SK-N-MC (cell line): Measurements from ENCODE around the gene CPT1B.

ENCODE experiments used
- DNase-seq: peaks from one replicate; pipeline ENCODE4 v3.0.0-alpha.2; 2011; ENCODE audit warnings: low read depth, low spot score
- H3K27ac ChIP-seq: fragments of 200-600 bp; sonication (generic); 2 replicates; pipeline ENCODE4 v1.5.1; 2016; ENCODE audit warnings: mixed run types
- H3K36me3 ChIP-seq: fragments of 200-600 bp; sonication (generic); 2 replicates; pipeline ENCODE4 v1.6.1; 2017; ENCODE audit warnings: antibody characterized with exemption, low read length, mixed read lengths; ENCODE audit not compliant: insufficient read depth
- H3K4me3 ChIP-seq: fragments of 200-600 bp; sonication (generic); 2 replicates; pipeline ENCODE4 v1.5.1; 2016
- H3K9ac ChIP-seq: fragments of 200-600 bp; sonication (generic); 2 replicates; pipeline ENCODE4 v1.8.0; 2017; ENCODE audit warnings: mixed run types, mixed read lengths; ENCODE audit not compliant: insufficient read length
- H3K9me3 ChIP-seq: fragments of 200-600 bp; sonication (generic); 2 replicates; pipeline ENCODE4 v1.6.1; 2017; ENCODE audit warnings: low read depth, mild to moderate bottlenecking, antibody characterized with exemption, low read length, moderate library complexity, mixed read lengths
- EZH2 ChIP-seq: fragments of 200-600 bp; sonication (generic); IDR thresholded peaks from one replicate; pipeline ENCODE4 v1.6.1; 2017; ENCODE audit warnings: antibody characterized with exemption
- FOXP2 ChIP-seq: optimal IDR thresholded peaks from 2 replicates; pipeline ENCODE3; 2011; ENCODE audit warnings: mild to moderate bottlenecking, moderate library complexity; ENCODE audit not compliant: insufficient read depth; ENCODE audit errors: extremely low read length, control extremely low read depth
- POLR2AphosphoS5 ChIP-seq: IDR thresholded peaks from 2 replicates; pipeline ENCODE4 v1.6.1; 2012; ENCODE audit warnings: mild to moderate bottlenecking, low read depth, low read length, borderline replicate concordance

Gene CPT1B

DNA sequence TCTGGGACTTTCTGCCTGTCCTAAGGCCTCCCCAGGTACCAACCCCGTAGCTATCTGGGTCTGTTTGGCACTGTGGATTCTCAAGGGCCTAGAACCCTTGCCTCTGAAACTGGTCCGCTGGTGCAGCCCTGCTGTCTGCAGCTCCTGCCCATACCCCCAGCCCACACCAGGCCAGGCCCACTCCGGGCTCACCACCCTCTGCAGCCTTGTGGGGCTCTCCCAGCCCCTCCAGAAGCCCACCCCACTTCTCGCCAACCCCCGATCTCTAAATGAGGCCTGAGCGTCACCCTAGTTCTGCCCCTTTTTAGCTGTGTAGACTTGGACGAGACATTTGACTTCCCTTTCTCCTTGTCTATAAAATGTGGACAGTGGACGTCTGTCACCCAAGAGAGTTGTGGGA is 27.8 kb downstream of the CPT1B start:
- TF ChIP-seq POLR2AphosphoS5 (no peak), EZH2 (no peak), FOXP2 (no peak)
- Histone ChIP-seq H3K9ac (no peak overlapping the region), H3K36me3 (no peaks in the 10 kb centered on the region), H3K27ac (no peak overlapping the region), H3K9me3 (no peaks in the 10 kb centered on the region), H3K4me3 (no peak overlapping the region)
- DNase-seq = no peak

DNA sequence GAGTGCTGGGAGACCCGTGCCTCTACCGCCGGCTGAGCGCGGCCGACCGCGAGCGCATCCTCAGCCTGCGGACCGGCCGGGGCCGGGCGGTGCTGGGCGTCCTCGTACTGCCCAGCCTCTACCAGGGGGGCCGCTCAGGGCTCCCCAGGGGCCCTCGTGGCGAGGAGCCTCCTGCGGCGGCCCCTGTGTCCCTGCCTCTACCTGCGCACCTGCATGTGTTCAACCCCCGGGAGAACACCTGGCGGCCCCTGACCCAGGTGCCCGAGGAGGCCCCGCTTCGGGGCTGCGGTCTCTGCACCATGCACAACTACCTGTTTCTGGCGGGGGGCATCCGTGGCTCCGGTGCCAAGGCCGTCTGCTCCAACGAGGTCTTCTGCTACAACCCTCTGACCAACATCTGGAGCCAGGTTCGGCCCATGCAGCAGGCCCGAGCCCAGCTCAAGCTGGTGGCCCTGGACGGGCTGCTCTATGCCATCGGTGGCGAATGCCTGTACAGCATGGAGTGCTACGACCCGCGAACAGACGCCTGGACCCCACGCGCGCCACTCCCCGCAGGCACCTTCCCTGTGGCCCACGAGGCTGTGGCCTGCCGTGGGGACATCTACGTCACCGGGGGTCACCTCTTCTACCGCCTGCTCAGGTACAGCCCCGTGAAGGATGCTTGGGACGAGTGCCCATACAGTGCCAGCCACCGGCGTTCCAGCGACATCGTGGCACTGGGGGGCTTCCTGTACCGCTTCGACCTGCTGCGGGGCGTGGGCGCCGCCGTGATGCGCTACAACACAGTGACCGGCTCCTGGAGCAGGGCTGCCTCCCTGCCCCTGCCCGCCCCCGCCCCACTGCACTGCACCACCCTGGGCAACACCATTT is 29.1 kb downstream of the CPT1B start:
- Histone ChIP-seq H3K9me3 (no peaks in the 10 kb centered on the region), H3K9ac (no peak overlapping the region), H3K36me3 (no peaks in the 10 kb centered on the region), H3K4me3 (no peak overlapping the region), H3K27ac (no peak overlapping the region)
- no peak for TF ChIP-seq EZH2
- TF ChIP-seq FOXP2 = no peak
- TF ChIP-seq POLR2AphosphoS5 = no peak
- DNase-seq = no peak

DNA sequence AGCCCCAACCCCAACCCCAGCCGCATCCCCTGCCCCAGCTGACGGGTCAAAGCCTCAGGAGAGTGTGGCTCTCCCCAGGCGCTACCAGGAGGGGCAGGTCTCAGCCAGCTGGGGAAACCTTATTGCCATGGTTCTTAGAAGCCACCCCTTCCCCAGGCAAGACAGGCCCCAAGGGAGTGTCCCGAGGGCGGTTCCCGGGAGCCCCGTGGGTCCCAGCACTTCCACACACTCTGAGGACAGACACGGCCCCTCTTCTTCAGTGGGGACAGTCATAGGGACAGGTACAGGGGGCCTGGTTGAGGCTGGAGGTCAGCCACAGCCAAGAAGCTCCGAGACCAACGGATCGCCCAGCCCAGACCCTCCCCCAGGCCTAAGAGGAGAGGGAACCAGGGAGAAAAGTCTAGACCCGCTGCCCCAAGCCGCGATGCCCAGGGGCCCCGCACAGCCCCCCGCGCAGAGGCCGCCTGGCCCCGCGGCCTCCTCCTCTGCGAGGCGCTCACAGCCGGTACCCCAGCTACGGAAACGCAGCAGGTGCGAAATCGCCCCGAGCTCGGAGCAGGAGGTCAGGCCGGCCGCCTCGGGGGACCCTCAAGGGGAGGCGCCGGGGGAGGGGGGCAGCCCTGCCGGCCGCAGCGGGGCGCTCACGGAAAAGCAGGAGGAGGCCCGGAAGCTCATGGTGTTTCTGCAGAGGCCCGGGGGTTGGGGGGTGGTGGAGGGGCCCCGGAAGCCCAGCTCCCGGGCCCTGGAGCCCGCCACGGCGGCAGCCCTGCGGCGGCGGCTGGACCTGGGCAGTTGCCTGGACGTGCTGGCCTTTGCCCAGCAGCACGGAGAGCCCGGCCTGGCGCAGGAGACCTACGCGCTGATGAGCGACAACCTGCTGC is 29.9 kb downstream of the CPT1B start:
- Histone ChIP-seq H3K9me3 (no peaks in the 10 kb centered on the region), H3K9ac (no peak overlapping the region), H3K36me3 (no peaks in the 10 kb centered on the region), H3K4me3 (no peak overlapping the region), H3K27ac (no peak overlapping the region)
- TF ChIP-seq POLR2AphosphoS5 (no peak), EZH2 (no peak), FOXP2 (no peak)
- no peak for DNase-seq

DNA sequence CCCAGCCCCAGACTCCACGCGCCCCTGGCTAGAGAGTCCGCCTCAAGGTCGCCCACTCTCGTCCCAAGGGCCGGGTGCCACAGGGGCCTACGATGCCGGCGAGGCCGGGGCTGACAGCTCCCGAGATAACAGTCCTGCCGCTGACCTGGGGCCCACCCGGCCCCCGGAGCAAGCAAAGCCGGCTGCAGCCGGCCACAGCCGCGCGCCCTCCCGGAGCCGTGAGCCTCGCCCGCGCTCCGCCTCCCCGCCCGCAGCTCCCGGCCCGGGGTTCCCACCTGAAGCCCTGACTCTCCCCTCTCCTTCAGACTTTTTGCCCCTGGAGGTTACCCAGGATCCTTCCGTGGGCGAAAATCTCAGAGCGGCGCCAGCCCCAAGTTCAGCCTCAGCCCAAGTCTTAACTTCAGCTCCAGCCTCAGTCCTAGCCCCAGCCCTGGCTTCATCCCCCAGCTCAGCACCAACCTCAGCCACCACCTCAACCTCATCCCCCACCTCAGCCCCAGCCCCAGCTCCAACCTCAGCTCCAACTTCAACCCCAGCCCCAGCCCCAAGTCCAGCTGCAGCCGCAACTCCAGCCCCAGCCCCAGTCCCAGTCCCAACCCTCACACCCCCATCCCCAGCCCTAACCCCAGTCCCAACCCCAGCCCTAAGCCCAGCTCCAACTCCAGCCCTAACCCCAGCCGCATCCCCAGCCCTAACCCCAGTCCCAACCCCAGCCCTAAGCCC is 30.8 kb downstream of the CPT1B start:
- Histone ChIP-seq H3K27ac (no peak overlapping the region), H3K9me3 (no peaks in the 10 kb centered on the region), H3K9ac (no peak overlapping the region), H3K4me3 (no peak overlapping the region), H3K36me3 (no peaks in the 10 kb centered on the region)
- TF ChIP-seq EZH2 (no peak), POLR2AphosphoS5 (no peak)
- DNase-seq = no peak

DNA sequence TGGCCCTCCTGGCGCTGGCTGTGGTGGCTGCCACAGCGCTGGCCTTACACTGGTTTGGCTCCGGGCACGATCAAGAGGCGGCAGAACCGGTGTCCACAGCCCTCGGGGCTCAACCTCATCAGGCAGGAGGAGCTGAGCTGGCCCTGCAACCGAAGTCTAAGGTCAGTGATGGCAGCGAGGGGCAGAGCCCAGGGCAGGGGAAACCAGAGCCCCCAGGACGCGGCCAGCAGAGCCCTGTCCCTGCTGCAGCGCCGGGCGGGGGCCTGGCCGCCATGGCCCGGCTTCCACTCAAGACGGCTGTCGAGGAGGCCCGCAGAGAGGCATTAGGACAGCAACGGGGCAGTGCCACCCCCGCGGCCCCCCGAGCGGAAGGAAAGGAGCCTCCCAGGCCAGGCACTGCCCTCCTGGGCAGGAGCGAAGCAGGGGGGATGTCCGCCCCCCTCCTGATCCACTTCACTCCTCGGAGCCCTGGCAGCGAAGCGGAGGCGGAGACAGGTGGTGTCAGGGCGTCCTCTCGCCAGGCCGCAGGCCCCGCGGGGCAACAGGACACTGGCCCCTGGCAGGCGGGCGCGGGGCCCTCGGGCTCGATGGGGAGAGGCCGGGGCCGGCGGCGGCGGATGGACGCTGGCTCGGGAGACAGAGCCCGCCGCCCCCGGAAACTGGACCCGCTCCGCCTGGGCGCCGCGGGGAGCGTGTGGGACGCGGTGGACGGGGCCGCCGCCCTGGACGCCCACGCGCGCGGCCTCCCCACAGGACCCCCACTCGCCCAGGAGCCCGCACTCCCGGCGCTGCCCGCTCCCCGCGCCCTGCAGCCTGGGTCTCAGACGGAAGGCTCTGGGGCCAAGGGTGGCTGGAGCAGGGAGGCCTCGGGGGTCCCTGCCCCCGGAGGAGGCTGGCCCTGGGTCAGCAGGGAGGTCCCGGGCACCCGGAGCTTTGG is 31.6 kb downstream of the CPT1B start:
- Histone ChIP-seq H3K27ac (peak overlapping the region; percentile 62; the same call in 1 of the 2 replicates), H3K9ac (peak overlapping the region; percentile 62), H3K9me3 (no peaks in the 10 kb centered on the region), H3K36me3 (no peaks in the 10 kb centered on the region), H3K4me3 (no peak overlapping the region)
- TF ChIP-seq EZH2 (no peak), FOXP2 (no peak)
- no peak for DNase-seq

DNA sequence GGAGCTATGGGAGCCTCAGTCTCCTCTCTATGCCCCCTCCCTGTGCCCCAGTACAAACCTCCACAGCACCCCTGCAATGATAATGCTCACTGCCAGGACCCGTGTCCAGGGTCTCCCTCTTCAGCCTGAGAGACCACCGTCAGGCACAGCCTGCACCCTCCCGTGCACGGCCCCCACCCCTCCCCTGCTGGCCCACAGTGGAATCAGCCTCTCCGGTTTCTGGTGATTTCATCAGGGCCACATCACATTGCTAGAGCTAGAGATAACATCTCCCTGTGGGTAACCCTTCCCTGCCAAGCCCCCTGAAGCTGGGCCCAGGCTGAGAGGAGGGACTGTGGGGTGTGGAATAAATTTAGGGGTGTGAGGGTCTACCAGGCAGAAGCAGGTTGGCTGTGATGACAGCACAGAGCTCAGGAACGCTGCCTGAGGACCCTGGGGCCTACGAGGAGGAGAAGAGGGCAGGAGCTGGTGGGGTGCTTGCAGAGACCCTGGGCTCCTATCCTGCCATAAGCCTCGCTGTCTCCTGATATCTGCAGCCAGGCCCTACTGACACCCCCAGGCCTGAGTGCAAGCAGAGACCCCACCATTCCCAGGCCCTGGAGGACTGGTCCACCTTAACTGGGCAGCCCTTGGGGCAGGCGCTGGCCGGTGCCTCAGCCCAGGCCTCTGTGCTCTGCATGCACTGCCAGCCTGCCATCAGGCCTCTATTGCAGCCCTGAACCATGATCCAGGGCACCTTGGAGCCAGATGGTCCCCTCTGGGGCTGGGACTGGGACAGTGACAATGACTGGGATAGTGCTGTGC is 32.5 kb downstream of the CPT1B start, which contains the start of gene KLHDC7B:
TSS of gene KLHDC7B (plus strand) at position 378 of the 804 bp plus-strand sequence. CDS start at position 723, 345 bp downstream.
- H3K9me3 ChIP-seq = no peaks in the 10 kb centered on the region
- H3K4me3 ChIP-seq = no peak within 1 kb of the TSS
- no peak for DNase-seq
- H3K36me3 ChIP-seq = no peaks in the 10 kb centered on the region
- peak within 1 kb of the TSS; percentile 62 for H3K9ac ChIP-seq
- peak within 1 kb of the TSS; percentile 62; the same call in 1 of the 2 replicates for H3K27ac ChIP-seq
- TF ChIP-seq FOXP2 (no peak), EZH2 (no peak), POLR2AphosphoS5 (no peak)
